NOMO-1 (cell line): ENCODE measurements around the gene BCKDHA.
A peak's percentile ranks its signal among the peaks of the same experiment; 100 is the strongest.

Experiments used
- DNase-seq, 2 experiments: peaks; one replicate each; lab custom pipeline; 2025; ENCODE audit not compliant: unreplicated experiment in 2 of 2; lab: John Stamatoyannopoulos, UW

Gene BCKDHA

GRCh38 chr19:41397086-41398049, at the start of gene BCKDHA, which contains the start of gene EXOSC5:
BCKDHA (plus strand) TSS chr19:41397818; CDS start chr19:41397828, 10 bp downstream.
EXOSC5 (minus strand) TSS chr19:41397359; CDS start chr19:41397328, 31 bp downstream.
- DNase-seq, result peak; percentile 99

DNA sequence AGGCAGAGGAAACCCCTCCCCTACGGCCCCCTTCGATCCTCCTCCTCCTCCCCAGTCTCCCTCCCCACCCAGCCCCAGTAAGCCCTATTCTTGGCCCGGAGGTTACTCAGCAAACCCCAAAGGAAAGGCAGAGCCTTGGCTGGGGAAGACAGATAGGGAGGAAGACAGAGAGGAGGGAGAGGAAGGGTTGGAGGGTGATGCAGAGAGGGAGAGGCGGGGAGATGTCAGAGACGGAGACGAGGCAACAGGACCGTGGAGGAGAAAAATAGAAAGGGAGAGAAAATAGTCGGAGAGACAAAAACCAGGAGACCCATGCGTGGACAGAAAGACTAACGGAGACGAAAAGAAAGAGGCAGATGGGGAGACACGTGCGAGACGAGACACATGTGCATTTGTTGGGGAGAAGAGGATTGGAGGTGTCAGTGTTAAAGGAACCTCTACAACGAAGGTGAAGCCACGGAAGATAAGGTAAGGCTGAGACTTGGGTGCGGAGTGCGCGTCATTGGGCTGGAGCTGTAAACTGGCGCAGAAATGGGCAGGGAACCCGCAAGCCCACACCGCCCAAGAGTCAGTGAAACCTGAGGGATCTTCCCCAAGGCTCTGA, 46.8 kb upstream of the BCKDHA start:
- no peak for DNase-seq

DNA sequence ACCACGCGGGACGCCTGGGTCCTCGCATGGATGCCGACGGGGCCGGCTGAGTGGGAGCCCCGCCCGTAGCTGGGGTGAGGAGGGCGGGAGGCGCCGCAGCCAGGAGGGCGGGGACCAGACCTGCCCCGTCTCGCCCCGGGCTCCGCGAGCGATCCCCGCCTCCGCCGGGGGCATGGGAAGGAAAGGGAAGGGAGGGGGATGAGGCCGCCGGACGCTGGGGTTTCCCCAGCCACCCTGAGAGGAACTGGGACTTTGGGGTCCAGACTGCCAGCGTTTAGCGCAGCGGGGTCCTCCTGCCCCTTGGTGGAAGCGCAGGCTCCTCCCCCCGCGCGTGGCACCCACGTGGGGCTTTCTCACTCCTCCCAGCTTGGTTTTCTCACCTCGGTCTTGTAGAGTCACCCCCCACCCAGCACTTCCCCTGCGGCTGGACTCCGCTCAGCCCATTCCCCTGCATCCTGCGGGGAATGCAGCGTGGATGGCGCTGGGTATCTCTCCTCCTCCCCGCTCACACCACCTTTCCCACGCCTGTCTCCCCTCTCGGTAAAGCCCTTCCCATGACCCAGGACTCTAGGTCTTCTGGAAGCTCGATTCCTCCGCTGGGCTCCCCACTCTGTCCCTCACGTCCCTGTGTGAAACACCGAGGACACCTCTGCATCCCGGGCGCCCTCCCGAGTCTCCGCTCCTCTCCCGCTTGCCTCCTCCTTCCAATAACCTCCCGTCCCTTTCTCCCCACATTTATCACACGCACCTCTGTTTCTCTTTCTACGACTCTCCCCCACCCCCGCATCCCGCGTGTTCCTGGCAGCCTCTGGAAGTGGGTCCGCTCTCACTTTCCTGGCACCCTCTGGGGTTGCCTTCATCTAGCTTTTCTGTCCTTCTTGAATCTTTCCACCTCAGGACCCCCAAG, 46.0 kb upstream of the BCKDHA start:
- DNase-seq, result peak; percentile 56 to 70

GRCh38 chr19:41352279-41352608, 45.4 kb upstream of the BCKDHA start:
- no peak for DNase-seq

- DNase-seq, result peak; percentile 59 to 70
Observed at GRCh38 chr19:41352609-41353465, 44.8 kb upstream of the BCKDHA start.

DNA sequence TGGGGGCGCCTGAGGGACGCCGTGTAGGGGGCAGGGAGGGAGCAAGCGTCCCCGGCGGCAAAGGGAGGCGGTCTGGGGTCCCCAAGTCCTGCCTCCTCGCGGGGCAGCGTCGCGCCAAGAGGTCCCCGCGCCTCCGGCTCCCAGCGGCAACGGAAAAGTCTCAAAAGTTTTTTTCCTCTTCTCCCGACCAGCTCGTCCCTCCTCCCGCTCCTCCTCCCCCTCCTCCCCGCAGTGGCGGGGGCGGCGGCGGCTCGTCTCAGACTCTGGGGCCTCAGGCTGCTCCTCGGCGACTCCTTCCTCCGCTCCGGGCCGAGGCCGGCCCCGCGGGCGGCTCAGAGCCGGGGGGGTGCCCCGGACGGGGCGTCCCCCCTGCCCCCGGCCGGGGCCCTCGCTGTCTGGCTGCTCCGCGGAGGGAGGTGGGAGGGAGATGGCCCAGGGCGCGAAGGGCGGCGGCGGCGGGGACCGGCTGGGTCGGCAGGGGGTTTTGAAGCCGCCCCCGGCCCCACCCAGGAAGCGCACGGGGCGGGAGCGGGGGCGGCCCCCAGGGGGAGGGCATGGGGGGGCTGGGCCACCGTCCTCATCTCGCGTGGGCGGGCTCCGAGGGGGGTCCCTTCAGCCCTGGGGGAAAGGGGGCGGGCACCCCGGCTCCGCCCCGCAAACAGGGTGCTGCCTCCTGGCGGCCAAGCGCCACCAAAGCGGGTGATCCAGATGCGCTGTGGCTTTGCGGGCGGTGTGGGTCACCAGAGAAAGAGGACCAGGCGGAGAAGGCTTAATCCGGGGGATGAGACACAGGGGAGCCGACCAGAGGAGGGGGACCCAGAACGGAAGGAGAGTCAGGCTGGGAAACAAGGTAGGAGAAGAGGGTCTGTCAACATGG, 43.9 kb upstream of the BCKDHA start, which contains the start of gene TGFB1:
Gene TGFB1 (minus strand): TSS at position 457 of the 877 bp plus-strand sequence. CDS start 878 bp downstream, outside the sequence.
- DNase-seq, result peak; percentile 76 to 88

DNA sequence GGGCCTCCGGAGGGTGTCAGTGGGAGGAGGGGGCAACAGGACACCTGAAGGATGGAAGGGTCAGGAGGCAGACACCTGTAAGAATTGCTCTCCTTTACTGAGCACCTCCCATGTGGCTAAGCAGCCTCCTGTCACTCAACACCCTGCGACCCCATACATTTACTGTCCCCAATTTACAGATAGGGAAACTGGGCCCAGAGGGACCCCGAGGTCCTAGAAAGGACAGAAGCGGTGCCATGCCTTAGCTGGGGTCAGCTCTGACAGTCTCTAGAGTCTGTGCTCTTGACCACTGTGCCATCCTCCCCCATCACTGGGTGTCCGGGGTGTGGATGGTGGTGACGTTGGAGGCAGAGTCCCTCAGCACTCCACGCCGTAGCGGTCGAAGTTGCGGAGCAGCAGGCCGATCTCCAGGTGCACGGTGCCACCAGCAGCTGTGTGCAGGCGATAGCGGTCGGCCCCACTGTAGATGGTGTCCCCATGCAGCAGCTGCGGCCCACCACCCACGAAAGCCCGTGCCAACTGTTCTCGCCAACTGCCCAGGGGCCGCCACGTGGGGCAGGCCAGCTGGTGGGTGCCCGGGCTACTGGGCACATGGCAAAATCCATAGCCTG, 43.2 kb upstream of the BCKDHA start:
- no peak for DNase-seq

DNA sequence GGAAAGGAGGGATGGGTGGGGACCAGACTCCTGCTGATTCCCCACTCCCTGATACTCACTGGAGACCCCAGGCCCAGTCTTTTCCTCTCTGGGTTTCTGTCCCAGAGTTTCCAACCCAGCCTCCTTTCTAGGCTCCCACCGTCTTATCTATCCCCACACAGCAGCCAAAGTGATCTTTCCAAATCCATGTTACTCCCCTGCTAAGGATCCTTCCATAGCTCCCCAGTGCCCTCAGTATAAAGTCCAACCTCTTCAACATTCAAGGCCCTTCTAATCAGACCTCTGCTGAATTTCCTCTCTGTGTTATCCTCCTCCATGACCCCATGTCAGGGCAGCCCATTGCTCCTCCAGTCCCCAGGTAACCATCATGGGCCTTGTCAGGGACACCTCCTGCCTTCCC, 42.6 kb upstream of the BCKDHA start:
- DNase-seq, result no peak

GRCh38 chr19:41355802-41356201, 41.8 kb upstream of the BCKDHA start:
- no peak for DNase-seq

DNA sequence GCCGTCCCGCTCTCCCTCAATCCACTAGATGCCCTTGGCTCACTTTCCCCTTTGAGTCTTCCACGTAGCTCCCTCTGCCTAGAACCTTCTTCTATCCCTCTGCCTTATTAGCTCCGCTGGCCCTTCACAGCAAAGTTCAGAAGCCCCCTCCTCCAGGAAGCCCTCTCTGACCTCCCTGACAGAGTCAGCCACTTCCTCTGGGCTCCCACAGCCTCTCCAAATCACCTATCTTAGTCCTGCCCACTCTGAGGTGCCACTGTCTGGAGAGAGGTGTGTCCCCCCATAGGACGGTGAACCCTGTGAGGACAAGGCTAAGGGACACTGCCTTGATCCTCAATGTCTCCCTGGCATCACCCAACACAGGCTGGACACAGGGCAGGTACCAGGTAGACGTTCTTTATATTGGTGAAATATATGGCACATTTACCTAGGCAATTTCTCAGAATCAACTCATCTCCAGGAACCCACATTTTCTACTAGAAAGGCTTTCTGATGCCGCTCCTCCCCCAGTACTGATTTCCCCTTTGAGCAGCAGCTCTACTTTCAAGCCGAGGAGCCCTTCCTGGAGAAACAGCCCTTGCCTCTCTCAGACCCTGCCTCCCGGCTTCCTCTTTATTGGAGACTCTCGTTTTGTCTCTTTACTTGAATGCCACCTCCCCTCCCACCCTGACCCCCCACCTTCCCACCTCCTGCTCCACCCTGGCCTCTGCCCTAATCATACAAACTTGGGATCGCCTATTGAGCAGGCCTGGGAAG, 40.5 kb upstream of the BCKDHA start:
- DNase-seq, result no peak

GRCh38 chr19:41357746-41358145, 39.9 kb upstream of the BCKDHA start:
- DNase-seq, result no peak

GRCh38 chr19:41359741-41360140, 37.9 kb upstream of the BCKDHA start:
- DNase-seq, result no peak

DNA sequence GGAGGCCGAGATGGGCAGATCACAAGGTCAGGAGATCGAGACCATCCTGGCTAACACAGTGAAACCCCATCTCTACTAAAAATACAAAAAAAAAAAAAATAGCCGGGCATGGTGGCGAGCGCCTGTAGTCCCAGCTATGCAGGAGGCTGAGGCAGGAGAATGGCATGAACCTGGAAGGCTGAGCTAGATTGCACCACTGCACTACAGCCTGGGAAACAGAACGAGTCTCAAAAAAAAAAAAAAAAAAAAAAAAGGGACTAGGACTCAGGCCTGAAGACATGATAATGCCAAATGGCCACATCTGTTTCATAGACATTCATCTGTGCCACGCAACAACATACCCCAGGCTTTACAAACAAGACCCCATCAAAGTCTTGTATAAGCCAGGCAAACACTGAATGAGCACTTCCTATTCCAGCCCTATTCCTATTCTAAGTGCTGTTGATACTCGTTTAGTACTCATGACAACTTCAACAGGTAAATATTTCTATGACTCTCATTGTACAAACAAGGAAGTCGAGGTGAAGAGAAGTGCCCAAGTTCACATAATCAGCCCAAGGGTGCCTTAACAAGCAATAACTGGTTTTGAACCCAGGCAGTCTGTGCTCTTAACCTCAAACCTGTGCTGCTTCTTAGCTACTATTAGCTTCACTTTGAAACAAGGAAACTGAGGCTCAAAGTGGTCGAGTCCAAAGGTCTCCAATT, 35.3 kb upstream of the BCKDHA start:
- no peak for DNase-seq

GRCh38 chr19:41363371-41363752, 34.3 kb upstream of the BCKDHA start:
- no peak for DNase-seq

DNA sequence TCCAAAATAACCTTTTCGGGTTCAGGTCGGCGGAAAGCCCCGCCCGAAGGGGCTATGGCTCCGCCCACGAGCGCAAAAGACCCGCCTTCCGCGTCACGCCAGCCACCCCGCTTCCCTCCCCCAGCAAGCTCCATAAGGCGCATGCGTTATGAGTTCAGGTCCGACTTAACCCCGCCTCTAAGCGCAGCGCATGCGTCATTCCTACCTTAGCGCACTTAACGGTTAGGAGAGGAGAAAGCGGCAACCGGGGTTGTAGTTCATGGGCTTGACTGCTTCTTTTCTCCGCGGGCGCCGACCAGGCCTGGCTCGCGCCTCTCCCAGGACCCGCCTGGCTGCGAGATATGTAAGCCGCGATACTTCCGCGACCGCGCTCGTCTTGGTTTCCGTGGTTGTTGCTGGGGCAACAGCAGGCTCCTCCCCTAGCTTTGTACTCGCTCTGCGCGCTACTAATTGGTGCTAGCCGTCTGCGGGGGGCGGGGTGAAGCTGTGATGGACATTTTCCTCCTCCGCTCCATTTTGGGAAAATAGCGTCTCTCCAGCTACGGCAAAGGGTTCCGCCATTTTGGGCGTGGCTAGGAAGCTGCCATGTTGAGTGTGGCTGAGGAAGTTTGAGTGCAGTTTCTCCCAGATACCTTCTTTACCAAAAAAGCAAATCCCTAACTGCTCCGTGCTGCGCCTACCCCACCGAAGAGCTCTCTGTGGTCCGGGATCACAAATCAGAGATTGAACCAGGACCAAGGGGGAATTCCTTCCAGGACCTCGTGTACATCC, 33.7 kb upstream of the BCKDHA start, which contains the start of gene B9D2:
Gene B9D2 (minus strand): TSS at position 397 of the 771 bp plus-strand sequence. CDS start 630 bp downstream, outside the sequence.
- peak; percentile 96 to 99 for DNase-seq
